Measurements from ENCODE around the gene NHERF2.
A peak's percentile ranks its signal among the peaks of the same experiment; 100 is the strongest.

NHERF2 gene

DNA sequence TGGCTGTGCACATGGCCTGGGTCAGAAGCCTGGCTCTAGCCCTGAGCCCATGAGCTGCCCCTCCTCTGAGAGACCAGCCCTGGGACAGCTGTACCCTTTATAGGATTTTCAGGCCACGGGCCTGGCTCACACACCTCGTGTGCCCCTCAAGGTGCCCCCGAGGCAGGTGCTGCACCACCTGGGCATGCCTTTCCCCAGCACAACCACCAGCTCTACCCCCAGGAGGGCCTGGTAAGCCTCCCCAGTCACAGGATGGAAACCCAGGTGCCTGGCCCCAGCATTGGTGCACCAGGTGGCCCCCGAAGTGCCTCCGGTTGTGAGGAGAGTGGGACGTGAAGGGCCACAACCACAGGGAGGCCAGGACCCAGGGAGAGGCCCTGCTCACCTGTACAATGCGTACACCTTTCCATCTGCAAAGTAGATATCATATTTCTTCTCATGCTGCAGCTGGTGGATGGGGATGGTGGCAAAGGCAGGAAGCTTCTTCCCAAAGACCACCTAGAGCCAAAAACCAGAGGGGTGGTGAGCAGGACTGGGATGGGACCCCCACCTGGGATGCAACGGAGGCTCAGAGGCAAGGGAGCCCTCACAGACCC is 23.4 kb upstream of the NHERF2 start:
- H3K4me3 ChIP-seq (ENCODE audit: low read depth, low read length): no peak overlapping the region
- TF ChIP-seq, protein P1, sequence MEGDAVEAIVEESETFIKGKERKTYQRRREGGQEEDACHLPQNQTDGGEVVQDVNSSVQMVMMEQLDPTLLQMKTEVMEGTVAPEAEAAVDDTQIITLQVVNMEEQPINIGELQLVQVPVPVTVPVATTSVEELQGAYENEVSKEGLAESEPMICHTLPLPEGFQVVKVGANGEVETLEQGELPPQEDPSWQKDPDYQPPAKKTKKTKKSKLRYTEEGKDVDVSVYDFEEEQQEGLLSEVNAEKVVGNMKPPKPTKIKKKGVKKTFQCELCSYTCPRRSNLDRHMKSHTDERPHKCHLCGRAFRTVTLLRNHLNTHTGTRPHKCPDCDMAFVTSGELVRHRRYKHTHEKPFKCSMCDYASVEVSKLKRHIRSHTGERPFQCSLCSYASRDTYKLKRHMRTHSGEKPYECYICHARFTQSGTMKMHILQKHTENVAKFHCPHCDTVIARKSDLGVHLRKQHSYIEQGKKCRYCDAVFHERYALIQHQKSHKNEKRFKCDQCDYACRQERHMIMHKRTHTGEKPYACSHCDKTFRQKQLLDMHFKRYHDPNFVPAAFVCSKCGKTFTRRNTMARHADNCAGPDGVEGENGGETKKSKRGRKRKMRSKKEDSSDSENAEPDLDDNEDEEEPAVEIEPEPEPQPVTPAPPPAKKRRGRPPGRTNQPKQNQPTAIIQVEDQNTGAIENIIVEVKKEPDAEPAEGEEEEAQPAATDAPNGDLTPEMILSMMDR (IDR thresholded peaks at IDR 0.05; ENCODE audit: low read depth, low read length, missing control alignments): no peak
- no peak for DNase-seq (ENCODE audit: low read depth)

DNA sequence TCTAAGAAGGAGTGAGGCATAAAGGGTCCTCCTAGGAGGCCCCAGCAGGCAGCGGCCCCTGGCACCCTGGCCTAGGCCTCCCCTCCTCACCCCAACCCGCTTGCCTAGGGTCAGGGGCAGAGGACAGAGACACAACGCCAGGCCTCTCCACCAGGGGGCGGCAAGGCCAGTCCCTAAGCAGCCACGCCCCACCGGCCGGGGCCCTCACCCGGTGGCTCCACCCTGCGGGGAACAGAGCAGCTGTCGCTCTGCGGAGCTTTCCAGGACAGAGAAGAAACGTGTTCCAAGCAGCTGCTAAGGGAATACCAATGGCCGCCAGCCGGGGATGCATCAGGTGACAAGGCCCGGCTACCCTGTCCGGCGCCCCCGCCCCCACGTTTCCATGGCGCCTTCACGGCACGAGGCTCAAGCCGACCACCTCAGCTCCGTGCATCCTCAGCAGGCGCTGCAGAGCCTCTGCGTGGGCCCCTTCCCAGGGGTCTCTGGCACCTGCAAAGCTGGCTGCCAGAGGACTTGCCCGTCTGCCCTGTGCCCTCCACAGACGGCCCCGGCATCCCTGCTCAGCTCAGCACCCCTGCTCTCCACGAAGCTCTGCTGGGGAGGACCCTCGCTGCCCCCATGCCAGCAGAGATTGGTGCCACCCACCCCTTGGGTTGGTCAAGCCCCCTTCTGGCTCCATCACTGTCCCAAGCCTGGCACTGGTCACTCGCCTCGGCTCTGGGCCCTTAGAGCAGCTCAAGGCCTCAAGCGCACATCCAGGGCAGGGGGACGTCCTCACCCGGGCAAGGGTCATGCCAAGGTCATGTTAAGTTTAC is 22.7 kb upstream of the NHERF2 start:
- H3K4me3 ChIP-seq (ENCODE audit: low read depth, low read length): no peak overlapping the region
- no peak for DNase-seq (ENCODE audit: low read depth)
- TF ChIP-seq, protein P1 (IDR thresholded peaks at IDR 0.05; ENCODE audit: low read depth, low read length, missing control alignments): peak; percentile 94

GRCh38 chr16:2004795-2005517 is 21.7 kb upstream of the NHERF2 start:
- H3K4me3 ChIP-seq (ENCODE audit: low read depth, low read length): no peak overlapping the region
- no peak for DNase-seq (ENCODE audit: low read depth)
- TF ChIP-seq, protein P1 (IDR thresholded peaks at IDR 0.05; ENCODE audit: low read depth, low read length, missing control alignments): no peak

GRCh38 chr16:2005646-2006045 is 21.1 kb upstream of the NHERF2 start:
- H3K4me3 ChIP-seq (ENCODE audit: low read depth, low read length): no peak overlapping the region
- TF ChIP-seq, protein P1 (IDR thresholded peaks at IDR 0.05; ENCODE audit: low read depth, low read length, missing control alignments): peak; percentile 45
- no peak for DNase-seq (ENCODE audit: low read depth)

- DNase-seq (ENCODE audit: low read depth): no peak
- TF ChIP-seq, protein P1 (IDR thresholded peaks at IDR 0.05; ENCODE audit: low read depth, low read length, missing control alignments): no peak
- H3K4me3 ChIP-seq (ENCODE audit: low read depth, low read length): no peak overlapping the region
Measured at GRCh38 chr16:2006317-2006716, 20.4 kb upstream of the NHERF2 start.

DNA sequence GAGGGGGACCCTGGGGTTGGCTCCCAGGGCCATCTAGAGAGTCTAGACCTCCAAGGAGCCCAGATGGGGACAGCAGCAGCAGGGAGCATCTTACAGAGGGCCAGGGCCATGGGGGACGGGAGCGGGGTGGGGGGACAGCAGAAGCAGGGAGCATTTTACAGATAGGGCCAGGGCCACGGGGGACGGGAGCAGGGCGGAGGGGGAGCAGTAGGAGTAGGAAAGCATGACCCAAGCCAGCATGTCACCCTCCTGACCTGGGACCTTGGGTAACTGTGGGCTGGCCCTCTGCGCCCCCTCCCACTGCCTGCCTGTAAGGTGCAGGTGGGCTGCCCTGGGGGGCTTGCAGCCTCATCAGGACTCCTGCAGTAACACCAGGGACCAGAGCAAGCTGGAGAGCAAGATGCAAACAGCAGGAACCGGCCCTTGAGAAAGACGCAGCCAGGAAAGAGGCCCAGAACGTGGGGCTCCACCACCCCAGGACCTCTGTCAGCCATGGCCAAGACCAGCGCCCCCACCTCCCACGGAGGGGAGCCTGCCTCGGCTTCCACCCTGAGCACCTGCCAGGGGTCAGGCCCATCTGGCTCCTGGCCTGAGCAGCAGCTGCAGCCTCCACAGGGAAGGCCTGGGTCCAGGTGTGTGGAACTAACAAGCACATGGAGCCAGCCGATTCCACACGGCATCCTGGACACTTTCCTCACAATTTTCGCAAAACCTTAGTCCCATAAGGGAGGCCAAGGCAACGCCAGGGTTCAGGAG is 19.4 kb upstream of the NHERF2 start:
- TF ChIP-seq, protein P1 (IDR thresholded peaks at IDR 0.05; ENCODE audit: low read depth, low read length, missing control alignments): no peak
- H3K4me3 ChIP-seq (ENCODE audit: low read depth, low read length): peak overlapping the region; percentile 83
- no peak for DNase-seq (ENCODE audit: low read depth)
